Hepatocyte (in vitro differentiated cells): ENCODE data around the gene MIPOL1. TPM values are rescaled to one million over a fixed set of nuclear protein-coding genes. Genes with fewer than 3 reads are reported as not detected.

Experiments
- DNase-seq: peaks from one replicate; pipeline ENCODE4 v3.0.0-alpha.2; 2016; ENCODE audit warnings: low spot score
- H2AFZ ChIP-seq: fragments of 200-600 bp; sonication (generic); 2 replicates; pipeline ENCODE4 v1.6.0; 2016; ENCODE audit warnings: antibody characterized with exemption, mild to moderate bottlenecking
- H3K27ac ChIP-seq: fragments of 200-600 bp; sonication (generic); 2 replicates; pipeline ENCODE4 v1.5.1; 2016; ENCODE audit warnings: mild to moderate bottlenecking
- H3K27me3 ChIP-seq: fragments of 200-600 bp; sonication (generic); 2 replicates; pipeline ENCODE4 v1.6.1; 2016
- H3K36me3 ChIP-seq: fragments of 200-600 bp; sonication (generic); replicated peaks from 2 replicates; pipeline ENCODE4 v1.5.1; 2016; ENCODE audit warnings: low read depth; ENCODE audit not compliant: insufficient read depth
- H3K4me1 ChIP-seq: fragments of 200-600 bp; sonication (generic); 2 replicates; pipeline ENCODE4 v1.5.1; 2016; ENCODE audit warnings: mild to moderate bottlenecking, moderate library complexity; ENCODE audit not compliant: insufficient read depth
- H3K4me2 ChIP-seq: fragments of 200-600 bp; sonication (generic); 2 replicates; pipeline ENCODE4 v1.6.0; 2016
- H3K4me3 ChIP-seq: fragments of 200-600 bp; sonication (generic); 2 replicates; pipeline ENCODE4 v1.5.1; 2016; ENCODE audit warnings: mild to moderate bottlenecking
- H3K79me2 ChIP-seq: fragments of 200-600 bp; sonication (generic); 2 replicates; pipeline ENCODE4 v1.6.0; 2017; ENCODE audit warnings: mild to moderate bottlenecking
- H3K9me2 ChIP-seq: fragments of 200-600 bp; sonication (generic); replicated peaks from 2 replicates; pipeline ENCODE4 v1.6.0; 2017; ENCODE audit warnings: mild to moderate bottlenecking; ENCODE audit not compliant: insufficient read depth
- H3K9me3 ChIP-seq: fragments of 200-600 bp; sonication (generic); 2 replicates; pipeline ENCODE4 v1.5.1; 2016; ENCODE audit warnings: low read depth, mild to moderate bottlenecking
- H4K20me1 ChIP-seq: fragments of 200-600 bp; sonication (generic); 2 replicates; pipeline ENCODE4 v1.6.0; 2016; ENCODE audit warnings: mild to moderate bottlenecking; ENCODE audit not compliant: insufficient read depth, poor library complexity, severe bottlenecking
- CTCF ChIP-seq: fragments of 200-600 bp; sonication (generic); IDR thresholded peaks from 2 replicates; pipeline ENCODE4 v1.5.1; 2016; ENCODE audit warnings: antibody characterized with exemption, mild to moderate bottlenecking; ENCODE audit not compliant: poor library complexity
- EZH2 ChIP-seq: fragments of 200-600 bp; sonication (generic); IDR thresholded peaks from 2 replicates; pipeline ENCODE4 v1.6.1; 2016; ENCODE audit warnings: antibody characterized with exemption, mild to moderate bottlenecking, borderline replicate concordance
- EZH2phosphoT487 ChIP-seq: fragments of 200-600 bp; sonication (generic); IDR thresholded peaks from one replicate; pipeline ENCODE4 v1.6.1; 2018; ENCODE audit warnings: antibody characterized with exemption, mild to moderate bottlenecking, low read depth, moderate library complexity; ENCODE audit not compliant: unreplicated experiment, severe bottlenecking
- WGBS: methylation state at CpG from one replicate; pipeline ENCODE4 v1.1.6; 2016; ENCODE audit warnings: low lambda C conversion rate; ENCODE audit errors: missing lambda C conversion rate; 5-methylcytosine and 5-hydroxymethylcytosine counted together
- polyA plus RNA-seq: library from polyadenylated mRNA; unstranded; fragments of >200 nt; fragmentation: Nextera tagmentation; extraction: Ambion mirVana; gene quantifications from 2 replicates; pipeline ENCODE4 v1.2.1, GENCODE V29; 2016
- total RNA-seq: library from RNA; depleted of rRNA; stranded (reverse); fragments of >200 nt; gene quantifications from 2 replicates; pipeline ENCODE4 v1.2.3, GENCODE V29; 2014

The MIPOL1 gene
- total and polyA plus RNA-seq, 2 experiments from 2014 or later, result 2.6 to 16.6 TPM

GRCh38 chr14:37526994-37527393 is 329.3 kb downstream of the MIPOL1 start:
- H4K20me1 ChIP-seq, result no peaks in the 10 kb centered on the region
- DNase-seq, result no peak
- H3K9me2 ChIP-seq, result no peaks in the 10 kb centered on the region
- H3K4me1 ChIP-seq, result no peaks in the 10 kb centered on the region
- no peaks in the 10 kb centered on the region for H3K79me2 ChIP-seq
- WGBS, result 91% methylated on average over 2 of the region's 2 CpGs
- no peak for TF ChIP-seq EZH2phosphoT487
- TF ChIP-seq CTCF, result no peak
- TF ChIP-seq EZH2, result no peak
- no peaks in the 10 kb centered on the region for H3K36me3 ChIP-seq
- no peak overlapping the region for H2AFZ ChIP-seq
- H3K4me2 ChIP-seq, result no peak overlapping the region
- no peak overlapping the region for H3K27ac ChIP-seq
- H3K9me3 ChIP-seq, result no peaks in the 10 kb centered on the region
- no peaks in the 10 kb centered on the region for H3K27me3 ChIP-seq
- H3K4me3 ChIP-seq, result no peak overlapping the region

GRCh38 chr14:37539992-37540391 is 342.3 kb downstream of the MIPOL1 start:
- Histone ChIP-seq H3K4me1 (no peaks in the 10 kb centered on the region), H2AFZ (no peak overlapping the region), H3K27me3 (no peaks in the 10 kb centered on the region), H4K20me1 (no peaks in the 10 kb centered on the region), H3K79me2 (no peaks in the 10 kb centered on the region), H3K9me3 (no peaks in the 10 kb centered on the region), H3K4me3 (no peak overlapping the region), H3K36me3 (no peaks in the 10 kb centered on the region), H3K27ac (no peak overlapping the region), H3K4me2 (no peak overlapping the region), H3K9me2 (no peaks in the 10 kb centered on the region)
- no peak for DNase-seq
- TF ChIP-seq CTCF (no peak), EZH2phosphoT487 (no peak), EZH2 (no peak)
- 94% methylated on average over 1 of the region's 1 CpG for WGBS

GRCh38 chr14:37544407-37544806 is 346.7 kb downstream of the MIPOL1 start:
- Histone ChIP-seq H3K4me3 (no peak overlapping the region), H3K4me1 (peaks cover 13% of the 10 kb centered on the region), H3K27ac (no peak overlapping the region), H4K20me1 (no peaks in the 10 kb centered on the region), H3K27me3 (no peaks in the 10 kb centered on the region), H3K79me2 (no peaks in the 10 kb centered on the region), H3K9me2 (no peaks in the 10 kb centered on the region), H3K9me3 (no peaks in the 10 kb centered on the region), H3K36me3 (no peaks in the 10 kb centered on the region), H3K4me2 (no peak overlapping the region), H2AFZ (no peak overlapping the region)
- TF ChIP-seq EZH2 (no peak), EZH2phosphoT487 (no peak), CTCF (no peak)
- no peak for DNase-seq
- WGBS, result 72% methylated on average over 2 of the region's 2 CpGs

- Histone ChIP-seq H4K20me1 (no peaks in the 10 kb centered on the region), H3K27me3 (no peaks in the 10 kb centered on the region), H3K27ac (no peak overlapping the region), H3K36me3 (no peaks in the 10 kb centered on the region), H3K9me3 (no peaks in the 10 kb centered on the region), H3K4me2 (no peak overlapping the region), H3K4me3 (no peak overlapping the region), H3K4me1 (peaks cover 13% of the 10 kb centered on the region), H2AFZ (no peak overlapping the region), H3K79me2 (no peaks in the 10 kb centered on the region), H3K9me2 (no peaks in the 10 kb centered on the region)
- DNase-seq, result no peak
- no peak for TF ChIP-seq EZH2phosphoT487
- no peak for TF ChIP-seq CTCF
- no peak for TF ChIP-seq EZH2
Measured at GRCh38 chr14:37545174-37545573, 347.4 kb downstream of the MIPOL1 start.
